Adrenal gland (tissue), 12 donors: ENCODE results near the gene THAP4. TPM values are rescaled to one million over a fixed set of nuclear protein-coding genes. Genes with fewer than 3 reads are reported as not detected.

ENCODE experiments used
- DNase-seq, 7 donors: peaks; one replicate each; pipeline ENCODE4 v3.0.0-alpha.2; 2019 to 2020
- H3K27ac ChIP-seq, 5 donors: fragments of 200-600 bp; sonication (generic) in 4 of 5; 1 replicate in 3 of 5; 2 replicates in 2 of 5; pipeline versions ENCODE4 v1.5.1 to v1.8.0; 2016 to 2020; ENCODE audit warnings: mild to moderate bottlenecking in 1 of 5
- H3K27me3 ChIP-seq: fragments of 200-600 bp; 2 replicates; pipeline ENCODE4 v1.8.0; 2021
- H3K36me3 ChIP-seq, 2 donors: fragments of 200-600 bp; replicated peaks in 1 of 2; 1 replicate in 1 of 2; 2 replicates in 1 of 2; pipeline versions ENCODE4 v1.5.1 to v1.8.0; 2018 to 2022
- H3K4me1 ChIP-seq, 2 donors: fragments of 200-600 bp; replicated peaks in 1 of 2; 1 replicate in 1 of 2; 2 replicates in 1 of 2; pipeline versions ENCODE4 v1.5.1 to v1.8.0; 2018 to 2021
- H3K4me3 ChIP-seq, 4 donors: fragments of 200-600 bp; sonication (generic) in 3 of 4; one replicate each; pipeline ENCODE4 v1.5.1; 2016 to 2018
- H3K9me3 ChIP-seq, 3 donors: fragments of 200-600 bp; sonication (generic) in 1 of 3; replicated peaks in 1 of 3; 1 replicate in 2 of 3; 2 replicates in 1 of 3; pipeline versions ENCODE4 v1.5.1 to v1.8.0; 2016 to 2021
- CTCF ChIP-seq, 6 experiments: fragments of 450-650 bp in 4 of 6; fragments of 200-600 bp in 2 of 6; sonication (generic) in 1 of 6; IDR thresholded peaks; 1 replicate in 5 of 6; 2 replicates in 1 of 6; pipeline versions ENCODE4 v1.5.1 to v1.8.0; 2016 to 2021; ENCODE audit warnings: antibody characterized with exemption in 6 of 6, mild to moderate bottlenecking in 2 of 6, moderate library complexity in 1 of 6
- POLR2A ChIP-seq, 2 donors: fragments of 450-650 bp; IDR thresholded peaks; one replicate each; pipeline ENCODE4 v1.6.1; 2017; ENCODE audit warnings: antibody characterized with exemption in 2 of 2, mild to moderate bottlenecking in 2 of 2, moderate library complexity in 1 of 2
- WGBS, 4 donors: extraction: QIAGEN DNeasy Blood & Tissue Kit in 2 of 4; methylation state at CpG; one replicate each; pipeline versions ENCODE4 v1.1.5 to v1.1.7; 2013 to 2017; 5-methylcytosine and 5-hydroxymethylcytosine counted together
- intact Hi-C, 2 donors: fragments of 100-400 bp; cut with DNase I; formaldehyde crosslinking; loops; one replicate each; pipeline versions ENCODE4 v1.14.1 to v1.15.0; 2022 to 2023
- polyA plus RNA-seq, 3 donors: library from polyadenylated mRNA; stranded (reverse); fragments of 200-250 nt in 2 of 3; fragments of 350-450 nt in 1 of 3; fragmentation: Illumina TruSeq in 1 of 3; extraction: RNeasy Lipid Tissue Mini Kit (QIAGEN cat#74804) in 1 of 3; gene quantifications; one replicate each; pipeline ENCODE4 v1.2.3, GENCODE V29; 2013 to 2014
- total RNA-seq, 9 donors: library from RNA; depleted of rRNA in 4 of 9; stranded (reverse); fragments of >200 nt in 4 of 9; fragments of 120-200 nt in 1 of 9; fragmentation: NEBNext Ultra II Directional in 1 of 9; extraction: Animal tissue kit (Norgen Biotek cat#: 25700) in 1 of 9; gene quantifications; one replicate each; pipeline versions ENCODE4 v1.1.0 to v1.2.4, GENCODE V29; 2013 to 2023
- donor health status: healthy with polysubstance abuse.
- donor health status: Bipolar disorder and iron deficiency.
- donor health status: DM: yes; HTN: yes; CAD: no.
- donor health status: DM: no; HTN: no; CAD: no.
- donor health status: DM: no; HTN: no; CAD: no.
- donor health status: DM: yes; HTN: yes; CAD: no.

Gene THAP4
- total and polyA plus RNA-seq, 12 donors: 23.9 to 62.9 (median 41.1) TPM

- intact Hi-C loops: no loop called here
- no peak for TF ChIP-seq POLR2A (IDR thresholded peaks at IDR 0.05)
- TF ChIP-seq CTCF (IDR thresholded peaks at IDR 0.05): no peak
- H3K4me1 ChIP-seq: no peaks in the 10 kb centered on the region
- H3K27ac ChIP-seq: no peak overlapping the region
- no peak overlapping the region for H3K4me3 ChIP-seq
- 85 to 96% (median 93%) methylated on average over 2 to 18 of the region's 18 CpGs for WGBS, 4 donors
- peaks cover 0 to 60% of the 10 kb centered on the region in 2 donors for H3K36me3 ChIP-seq
- H3K27me3 ChIP-seq: no peaks in the 10 kb centered on the region
- DNase-seq: no peak
- no peaks in the 10 kb centered on the region for H3K9me3 ChIP-seq
Measured at GRCh38 chr2:241673189-241673663, 36.3 kb upstream of the THAP4 start.

- intact Hi-C loops: no loop called here
- H3K4me3 ChIP-seq: no peak overlapping the region
- no peaks in the 10 kb centered on the region for H3K9me3 ChIP-seq
- H3K4me1 ChIP-seq: no peaks in the 10 kb centered on the region
- H3K36me3 ChIP-seq: peaks cover 0 to 60% of the 10 kb centered on the region in 2 donors
- WGBS, 4 donors: 90 to 96% (median 92%) methylated on average over 27 to 42 of the region's 42 CpGs
- no peak for TF ChIP-seq POLR2A (IDR thresholded peaks at IDR 0.05)
- TF ChIP-seq CTCF (IDR thresholded peaks at IDR 0.05): no peak
- H3K27me3 ChIP-seq: no peaks in the 10 kb centered on the region
- no peak overlapping the region for H3K27ac ChIP-seq
- no peak for DNase-seq
Measured at GRCh38 chr2:241672243-241673188, 35.6 kb upstream of the THAP4 start.

- Histone ChIP-seq H3K27me3 (no peaks in the 10 kb centered on the region), H3K27ac (no peak overlapping the region), H3K9me3 (no peaks in the 10 kb centered on the region), H3K36me3 (peaks cover 0 to 60% of the 10 kb centered on the region in 2 donors), H3K4me1 (no peaks in the 10 kb centered on the region), H3K4me3 (no peak overlapping the region)
- no peak for TF ChIP-seq POLR2A (IDR thresholded peaks at IDR 0.05)
- TF ChIP-seq CTCF (IDR thresholded peaks at IDR 0.05): no peak
- WGBS, 4 donors: 93 to 96% (median 94%) methylated on average over 4 to 31 of the region's 31 CpGs
- DNase-seq: no peak
- intact Hi-C loops: no loop called here
Measured at GRCh38 chr2:241671457-241672240, 34.7 kb upstream of the THAP4 start.
